A673 (cell line): ENCODE results near the gene FICD.

Experiments
- CTCF ChIP-seq: fragments of 300-800, 200-600 bp; sonication (generic); conservative IDR thresholded peaks from 2 replicates; pipeline ENCODE4 v1.5.1; 2017; ENCODE audit warnings: low read depth, mild to moderate bottlenecking, antibody characterized with exemption, low read length, moderate library complexity, mixed read lengths
- EZH2 ChIP-seq: fragments of 200-600 bp; sonication (generic); IDR thresholded peaks from 2 replicates; pipeline ENCODE4 v1.6.1; 2017; ENCODE audit warnings: borderline replicate concordance, low read depth, mild to moderate bottlenecking, mixed read lengths, antibody characterized with exemption, low read length; ENCODE audit not compliant: poor library complexity, severe bottlenecking

- TF ChIP-seq CTCF (no peak), EZH2 (no peak)
Observed at GRCh38 chr12:108560321-108560721, 45.2 kb downstream of the FICD start.
